DOHH2 (cell line): Measurements from ENCODE around the gene PITX2.

Experiments
- H3F3A ChIP-seq: fragments of 200-600 bp; sonication (generic), shearing (Covaris generic); 2 replicates; pipeline ENCODE4 v1.6.0; 2016; ENCODE audit warnings: antibody characterized with exemption, mild to moderate bottlenecking; ENCODE audit not compliant: control insufficient read depth, insufficient read depth
- H3K27ac ChIP-seq: fragments of 200-600 bp; sonication (generic); 2 replicates; pipeline ENCODE4 v1.5.1; 2014; ENCODE audit warnings: low read depth, mild to moderate bottlenecking, low read length, moderate library complexity
- H3K27me3 ChIP-seq: fragments of 200-600 bp; sonication (generic); 2 replicates; pipeline ENCODE4 v1.6.1; 2014; ENCODE audit warnings: mild to moderate bottlenecking, low read length, mixed read lengths; ENCODE audit not compliant: control insufficient read depth
- H3K36me3 ChIP-seq: fragments of 200-600 bp; sonication (generic); 2 replicates; pipeline ENCODE4 v1.6.1; 2014; ENCODE audit warnings: mild to moderate bottlenecking, low read length, moderate library complexity, mixed read lengths; ENCODE audit not compliant: control insufficient read depth
- H3K4me1 ChIP-seq: fragments of 200-600 bp; sonication (generic); 2 replicates; pipeline ENCODE4 v1.6.1; 2014; ENCODE audit warnings: mild to moderate bottlenecking, low read length, mixed read lengths; ENCODE audit not compliant: control insufficient read depth
- H3K4me2 ChIP-seq: fragments of 200-600 bp; sonication (generic); 2 replicates; pipeline ENCODE4 v1.6.0; 2014; ENCODE audit warnings: mild to moderate bottlenecking, low read length, moderate library complexity
- H3K4me3 ChIP-seq: fragments of 200-600 bp; sonication (generic); 2 replicates; pipeline ENCODE4 v1.5.1; 2014; ENCODE audit warnings: mild to moderate bottlenecking, low read length, mixed read lengths
- H3K79me2 ChIP-seq: fragments of 200-600 bp; sonication (generic); 2 replicates; pipeline ENCODE4 v1.6.1; 2014; ENCODE audit warnings: mild to moderate bottlenecking, low read length, mixed read lengths; ENCODE audit not compliant: control insufficient read depth
- H3K9me2 ChIP-seq: fragments of 200-600 bp; sonication (generic); replicated peaks from 2 replicates; pipeline ENCODE4 v1.6.1; 2014; ENCODE audit warnings: mild to moderate bottlenecking, low read length, mixed read lengths; ENCODE audit not compliant: control insufficient read depth
- H3K9me3 ChIP-seq: fragments of 200-600 bp; sonication (generic); 2 replicates; pipeline ENCODE4 v1.6.1; 2014; ENCODE audit warnings: antibody characterized with exemption, low read length, mixed read lengths; ENCODE audit not compliant: control insufficient read depth, insufficient read depth
- H4K20me1 ChIP-seq: fragments of 200-600 bp; sonication (generic); 2 replicates; pipeline ENCODE4 v1.6.0; 2014; ENCODE audit warnings: low read depth, mild to moderate bottlenecking, antibody characterized with exemption, low read length, moderate library complexity; ENCODE audit not compliant: control insufficient read depth, insufficient read depth
- EZH2phosphoT487 ChIP-seq: fragments of 200-600 bp; sonication (generic); IDR thresholded peaks from 2 replicates; pipeline ENCODE4 v1.6.1; 2017; ENCODE audit warnings: borderline replicate concordance, mild to moderate bottlenecking, antibody characterized with exemption, low read length, moderate library complexity, mixed read lengths
- TF ChIP-seq, protein P1 (sequence below): fragments of 200-600 bp; sonication (generic); IDR thresholded peaks from one replicate; pipeline ENCODE4 v1.5.1; 2014; ENCODE audit warnings: antibody characterized with exemption, mild to moderate bottlenecking, low read depth, low read length; ENCODE audit not compliant: poor library complexity, severe bottlenecking

The PITX2 gene

DNA sequence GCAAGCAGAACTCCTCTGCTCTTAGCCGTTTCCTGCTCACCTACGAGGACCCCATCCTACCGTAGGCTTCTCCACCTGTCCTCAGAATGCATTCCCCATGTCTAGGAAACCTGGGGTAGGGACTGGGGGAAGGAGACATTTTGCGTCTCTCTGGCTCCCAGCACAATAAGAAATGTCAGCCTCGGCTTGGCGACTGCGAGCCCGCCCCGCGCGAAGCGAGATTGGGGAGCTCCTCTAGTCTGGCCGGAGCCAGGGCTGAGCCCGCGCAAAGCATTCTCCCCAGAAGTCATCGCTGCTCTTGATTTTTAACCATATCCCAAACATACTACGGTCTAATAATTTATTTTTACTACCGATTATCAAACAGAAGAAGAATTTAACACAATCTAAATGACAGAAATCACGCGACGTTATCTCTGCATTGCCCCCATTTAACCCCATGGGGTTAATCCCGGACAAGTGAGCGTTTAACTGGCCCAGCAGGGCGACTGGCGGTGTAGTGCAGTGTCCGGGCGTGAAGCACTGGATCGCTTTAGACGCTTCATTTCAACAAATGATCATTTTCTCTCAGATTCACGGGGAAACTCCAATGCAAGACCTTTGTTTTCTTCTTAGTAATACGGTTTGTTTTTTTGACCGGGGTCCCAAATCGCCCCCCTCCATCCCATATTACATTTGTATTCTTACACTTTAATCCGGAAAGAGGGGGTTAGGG is 8.0 kb upstream of the PITX2 start:
- no peak overlapping the region for H3K4me3 ChIP-seq
- H3K27ac ChIP-seq: no peak overlapping the region
- no peaks in the 10 kb centered on the region for H3K79me2 ChIP-seq
- H3K9me2 ChIP-seq: no peaks in the 10 kb centered on the region
- H3K4me1 ChIP-seq: no peaks in the 10 kb centered on the region
- H3K27me3 ChIP-seq: peaks cover 8% of the 10 kb centered on the region
- no peak for TF ChIP-seq EZH2phosphoT487
- TF ChIP-seq, protein P1, sequence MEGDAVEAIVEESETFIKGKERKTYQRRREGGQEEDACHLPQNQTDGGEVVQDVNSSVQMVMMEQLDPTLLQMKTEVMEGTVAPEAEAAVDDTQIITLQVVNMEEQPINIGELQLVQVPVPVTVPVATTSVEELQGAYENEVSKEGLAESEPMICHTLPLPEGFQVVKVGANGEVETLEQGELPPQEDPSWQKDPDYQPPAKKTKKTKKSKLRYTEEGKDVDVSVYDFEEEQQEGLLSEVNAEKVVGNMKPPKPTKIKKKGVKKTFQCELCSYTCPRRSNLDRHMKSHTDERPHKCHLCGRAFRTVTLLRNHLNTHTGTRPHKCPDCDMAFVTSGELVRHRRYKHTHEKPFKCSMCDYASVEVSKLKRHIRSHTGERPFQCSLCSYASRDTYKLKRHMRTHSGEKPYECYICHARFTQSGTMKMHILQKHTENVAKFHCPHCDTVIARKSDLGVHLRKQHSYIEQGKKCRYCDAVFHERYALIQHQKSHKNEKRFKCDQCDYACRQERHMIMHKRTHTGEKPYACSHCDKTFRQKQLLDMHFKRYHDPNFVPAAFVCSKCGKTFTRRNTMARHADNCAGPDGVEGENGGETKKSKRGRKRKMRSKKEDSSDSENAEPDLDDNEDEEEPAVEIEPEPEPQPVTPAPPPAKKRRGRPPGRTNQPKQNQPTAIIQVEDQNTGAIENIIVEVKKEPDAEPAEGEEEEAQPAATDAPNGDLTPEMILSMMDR: no peak
- peaks cover 14% of the 10 kb centered on the region for H3K9me3 ChIP-seq
- no peaks in the 10 kb centered on the region for H3F3A ChIP-seq
- H4K20me1 ChIP-seq: no peaks in the 10 kb centered on the region
- no peak overlapping the region for H3K4me2 ChIP-seq
- no peaks in the 10 kb centered on the region for H3K36me3 ChIP-seq

DNA sequence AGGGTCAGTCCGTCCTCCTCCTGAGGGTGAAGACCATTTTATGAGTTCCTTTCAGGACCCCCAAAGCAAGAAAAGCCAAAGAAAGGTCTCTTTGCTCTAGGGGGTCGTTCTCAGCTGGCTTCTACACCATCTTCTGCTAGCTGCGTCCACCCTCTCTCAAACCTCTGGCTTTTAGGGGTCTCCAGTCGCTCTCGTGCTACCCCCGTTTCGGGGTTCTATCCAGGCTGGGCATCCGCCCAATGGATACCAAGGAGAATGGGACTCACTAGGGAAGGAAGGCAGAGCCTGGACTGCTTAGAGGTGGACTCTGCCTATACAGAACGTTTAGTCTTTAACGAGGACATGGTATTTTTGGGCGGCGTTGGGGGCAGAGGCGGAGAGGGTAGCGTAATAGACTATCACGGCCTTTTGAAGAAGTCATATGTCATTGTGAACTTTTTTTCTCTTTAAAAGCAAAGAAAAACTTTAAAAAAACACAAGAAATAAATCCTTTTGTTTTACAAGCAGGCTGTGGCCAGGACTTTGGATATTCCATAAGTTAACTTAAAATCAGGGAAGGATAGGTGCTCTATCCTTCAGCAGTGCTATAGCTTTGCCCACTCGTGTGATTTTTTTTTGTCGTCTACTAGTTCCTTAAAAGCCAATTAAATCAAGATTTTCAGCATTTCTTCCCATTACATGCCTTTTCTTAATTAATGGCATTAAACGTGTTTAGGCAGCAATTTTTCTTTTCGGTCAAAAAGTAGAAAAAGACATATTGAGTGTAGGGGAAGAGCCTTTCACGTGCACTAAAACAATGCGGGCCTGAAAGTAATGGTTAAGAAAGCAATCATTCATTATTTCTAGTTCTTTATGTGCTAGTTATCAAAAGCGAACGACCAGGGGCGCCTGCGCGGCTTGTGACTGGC is 7.2 kb upstream of the PITX2 start:
- no peaks in the 10 kb centered on the region for H3F3A ChIP-seq
- TF ChIP-seq, protein P1: no peak
- peaks cover 14% of the 10 kb centered on the region for H3K9me3 ChIP-seq
- H3K4me2 ChIP-seq: no peak overlapping the region
- H3K36me3 ChIP-seq: no peaks in the 10 kb centered on the region
- H3K79me2 ChIP-seq: no peaks in the 10 kb centered on the region
- no peak overlapping the region for H3K27ac ChIP-seq
- H3K4me1 ChIP-seq: no peaks in the 10 kb centered on the region
- H3K27me3 ChIP-seq: peaks cover 12% of the 10 kb centered on the region
- no peaks in the 10 kb centered on the region for H4K20me1 ChIP-seq
- no peak overlapping the region for H3K4me3 ChIP-seq
- H3K9me2 ChIP-seq: no peaks in the 10 kb centered on the region

DNA sequence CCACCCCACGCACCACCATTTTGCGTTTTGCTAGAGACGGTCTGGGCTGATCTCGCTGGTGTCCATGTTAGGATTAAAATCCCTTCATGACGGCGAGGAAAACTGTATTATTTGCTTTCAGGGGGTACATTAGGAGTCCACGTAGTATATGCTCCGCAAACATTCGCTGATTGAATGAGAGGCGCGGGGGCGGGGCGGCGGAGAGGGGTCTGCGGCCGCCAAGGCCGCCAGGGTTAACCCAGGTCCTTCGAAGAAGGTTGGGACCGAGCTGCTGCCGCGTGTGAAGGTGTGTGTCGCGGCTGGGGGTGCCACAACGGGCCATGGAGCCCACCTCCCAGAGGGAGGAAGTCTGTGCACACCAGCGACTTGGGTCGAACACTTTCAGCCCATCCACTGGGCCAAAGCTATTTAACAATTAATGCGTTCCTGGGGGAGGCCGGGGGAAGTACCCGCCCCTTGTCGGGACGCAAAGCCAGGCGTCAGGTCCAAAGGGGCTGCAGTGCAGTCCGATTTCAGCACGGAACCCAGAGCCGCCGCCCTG is 6.4 kb upstream of the PITX2 start:
- no peaks in the 10 kb centered on the region for H3K4me1 ChIP-seq
- no peak overlapping the region for H3K4me2 ChIP-seq
- no peak overlapping the region for H3K4me3 ChIP-seq
- no peak overlapping the region for H3K27ac ChIP-seq
- H3K36me3 ChIP-seq: no peaks in the 10 kb centered on the region
- no peaks in the 10 kb centered on the region for H4K20me1 ChIP-seq
- no peaks in the 10 kb centered on the region for H3F3A ChIP-seq
- TF ChIP-seq, protein P1: no peak
- no peak for TF ChIP-seq EZH2phosphoT487
- no peaks in the 10 kb centered on the region for H3K9me2 ChIP-seq
- peaks cover 12% of the 10 kb centered on the region for H3K27me3 ChIP-seq
- H3K79me2 ChIP-seq: no peaks in the 10 kb centered on the region
- peaks cover 14% of the 10 kb centered on the region for H3K9me3 ChIP-seq
